Activated naive CD8-positive, alpha-beta T cell (primary cell): ENCODE data around the gene PPARG.
"Not testable (repeated sequence)": the region's sequence is repeated elsewhere in the genome, so short reads cannot be mapped to it uniquely, and the experiment has no call there.

ENCODE experiments used
- H3K27ac Mint-ChIP-seq: one replicate; pipeline ENCODE4 v1.8.0; 2021; ENCODE audit warnings: mixed read lengths
- H3K27me3 Mint-ChIP-seq: one replicate; pipeline ENCODE4 v1.8.0; 2021; ENCODE audit warnings: mixed read lengths
- H3K36me3 Mint-ChIP-seq: one replicate; pipeline ENCODE4 v1.8.0; 2021; ENCODE audit warnings: mixed read lengths
- H3K4me1 Mint-ChIP-seq: one replicate; pipeline ENCODE4 v1.8.0; 2021; ENCODE audit warnings: low read depth, mixed read lengths
- H3K4me3 Mint-ChIP-seq: one replicate; pipeline ENCODE4 v1.8.0; 2021; ENCODE audit warnings: mild to moderate bottlenecking, mixed read lengths
- H3K9me3 Mint-ChIP-seq: one replicate; pipeline ENCODE4 v1.8.0; 2021; ENCODE audit warnings: low read depth, mixed read lengths

Gene PPARG

GRCh38 chr3:12448404-12449202 is 159.7 kb downstream of the PPARG start:
- H3K9me3 Mint-ChIP-seq, H3K27ac Mint-ChIP-seq, H3K27me3 Mint-ChIP-seq, H3K4me1 Mint-ChIP-seq, H3K36me3 Mint-ChIP-seq, H3K4me3 Mint-ChIP-seq: not testable (repeated sequence)

- Mint-ChIP-seq H3K4me3 (no peak overlapping the region), H3K27me3 (peaks cover 2% of the 10 kb centered on the region), H3K27ac (no peak overlapping the region), H3K4me1 (no peaks in the 10 kb centered on the region), H3K9me3 (no peaks in the 10 kb centered on the region), H3K36me3 (no peaks in the 10 kb centered on the region)
Observed at GRCh38 chr3:12449889-12450682, 161.2 kb downstream of the PPARG start.

GRCh38 chr3:12451481-12451880 is 162.6 kb downstream of the PPARG start:
- Mint-ChIP-seq H3K27me3 (no peaks in the 10 kb centered on the region), H3K9me3 (no peaks in the 10 kb centered on the region), H3K4me3 (no peak overlapping the region), H3K4me1 (no peaks in the 10 kb centered on the region), H3K27ac (no peak overlapping the region), H3K36me3 (no peaks in the 10 kb centered on the region)

- Mint-ChIP-seq H3K27me3 (no peaks in the 10 kb centered on the region), H3K27ac (no peak overlapping the region), H3K4me1 (no peaks in the 10 kb centered on the region), H3K4me3 (no peak overlapping the region), H3K9me3 (no peaks in the 10 kb centered on the region), H3K36me3 (no peaks in the 10 kb centered on the region)
Observed at GRCh38 chr3:12451960-12452359, 163.1 kb downstream of the PPARG start.

GRCh38 chr3:12452361-12453330 is 163.8 kb downstream of the PPARG start:
- no peaks in the 10 kb centered on the region for H3K36me3 Mint-ChIP-seq
- no peaks in the 10 kb centered on the region for H3K27me3 Mint-ChIP-seq
- no peaks in the 10 kb centered on the region for H3K9me3 Mint-ChIP-seq
- no peaks in the 10 kb centered on the region for H3K4me1 Mint-ChIP-seq
- H3K4me3 Mint-ChIP-seq, result no peak overlapping the region
- H3K27ac Mint-ChIP-seq, result no peak overlapping the region

- Mint-ChIP-seq H3K4me3 (no peak overlapping the region), H3K9me3 (no peaks in the 10 kb centered on the region), H3K27ac (no peak overlapping the region), H3K27me3 (no peaks in the 10 kb centered on the region), H3K4me1 (no peaks in the 10 kb centered on the region), H3K36me3 (no peaks in the 10 kb centered on the region)
Observed at GRCh38 chr3:12454076-12454815, 165.4 kb downstream of the PPARG start.

GRCh38 chr3:12454816-12455121 is 165.9 kb downstream of the PPARG start:
- Mint-ChIP-seq H3K4me3 (no peak overlapping the region), H3K9me3 (no peaks in the 10 kb centered on the region), H3K4me1 (no peaks in the 10 kb centered on the region), H3K27me3 (no peaks in the 10 kb centered on the region), H3K36me3 (no peaks in the 10 kb centered on the region), H3K27ac (no peak overlapping the region)

- no peaks in the 10 kb centered on the region for H3K36me3 Mint-ChIP-seq
- no peak overlapping the region for H3K4me3 Mint-ChIP-seq
- H3K27me3 Mint-ChIP-seq, result no peaks in the 10 kb centered on the region
- no peaks in the 10 kb centered on the region for H3K4me1 Mint-ChIP-seq
- no peaks in the 10 kb centered on the region for H3K9me3 Mint-ChIP-seq
- H3K27ac Mint-ChIP-seq, result no peak overlapping the region
Observed at GRCh38 chr3:12455740-12456139, 166.9 kb downstream of the PPARG start.

GRCh38 chr3:12456441-12456840 is 167.6 kb downstream of the PPARG start:
- Mint-ChIP-seq H3K27me3 (no peaks in the 10 kb centered on the region), H3K4me3 (no peak overlapping the region), H3K4me1 (no peaks in the 10 kb centered on the region), H3K27ac (no peak overlapping the region), H3K9me3 (no peaks in the 10 kb centered on the region), H3K36me3 (no peaks in the 10 kb centered on the region)

- H3K36me3 Mint-ChIP-seq, H3K9me3 Mint-ChIP-seq, H3K4me1 Mint-ChIP-seq, H3K4me3 Mint-ChIP-seq, H3K27ac Mint-ChIP-seq, H3K27me3 Mint-ChIP-seq: not testable (repeated sequence)
Observed at GRCh38 chr3:12457380-12457779, 168.5 kb downstream of the PPARG start.

GRCh38 chr3:12458901-12459300 is 170.0 kb downstream of the PPARG start:
- H3K27me3 Mint-ChIP-seq, result no peaks in the 10 kb centered on the region
- no peak overlapping the region for H3K4me3 Mint-ChIP-seq
- H3K27ac Mint-ChIP-seq, result no peak overlapping the region
- H3K36me3 Mint-ChIP-seq, result no peaks in the 10 kb centered on the region
- H3K9me3 Mint-ChIP-seq, result no peaks in the 10 kb centered on the region
- peaks cover 13% of the 10 kb centered on the region for H3K4me1 Mint-ChIP-seq

- H3K4me3 Mint-ChIP-seq, result no peak overlapping the region
- H3K27ac Mint-ChIP-seq, result no peak overlapping the region
- no peaks in the 10 kb centered on the region for H3K36me3 Mint-ChIP-seq
- no peaks in the 10 kb centered on the region for H3K27me3 Mint-ChIP-seq
- no peaks in the 10 kb centered on the region for H3K9me3 Mint-ChIP-seq
- peaks cover 15% of the 10 kb centered on the region for H3K4me1 Mint-ChIP-seq
Observed at GRCh38 chr3:12460127-12460526, 171.3 kb downstream of the PPARG start.

GRCh38 chr3:12461097-12461649 is 172.3 kb downstream of the PPARG start:
- Mint-ChIP-seq H3K27ac (peak overlapping the region; percentile 34), H3K9me3 (no peaks in the 10 kb centered on the region), H3K36me3 (no peaks in the 10 kb centered on the region), H3K4me1 (peaks cover 15% of the 10 kb centered on the region), H3K27me3 (no peaks in the 10 kb centered on the region), H3K4me3 (no peak overlapping the region)
